ENCODE data around the gene TNFAIP2.

Gene TNFAIP2

GRCh38 chr14:103089386-103090335, 33.6 kb upstream of the TNFAIP2 start:
- no peak overlapping the region for H3K4me3 ChIP-seq (ENCODE audit: low read depth, low read length)
- DNase-seq (ENCODE audit: low read depth, low spot score), result no peak
- in situ Hi-C loops (cut with HindIII; ENCODE audit: low sequenced_read_pairs), result no loop called here
- TF ChIP-seq CTCF (IDR thresholded peaks at IDR 0.05; ENCODE audit: low read depth, low read length), result no peak

- in situ Hi-C loops (cut with HindIII; ENCODE audit: low sequenced_read_pairs), result no loop called here
- no peak overlapping the region for H3K4me3 ChIP-seq (ENCODE audit: low read depth, low read length)
These were observed 32.7 kb upstream of the TNFAIP2 start for GRCh38 chr14:103090481-103091020.

GRCh38 chr14:103091041-103091882, 32.0 kb upstream of the TNFAIP2 start:
- DNase-seq (ENCODE audit: low read depth, low spot score), result no peak
- peak; percentile 44 for TF ChIP-seq CTCF (IDR thresholded peaks at IDR 0.05; ENCODE audit: low read depth, low read length)
- peak overlapping the region; percentile 15 for H3K4me3 ChIP-seq (ENCODE audit: low read depth, low read length)
- in situ Hi-C loops (cut with HindIII; ENCODE audit: low sequenced_read_pairs), result no loop called here

More at GRCh38 chr14:103090481-103091020, 32.7 kb upstream of the TNFAIP2 start:
- no peak for TF ChIP-seq CTCF (IDR thresholded peaks at IDR 0.05; ENCODE audit: low read depth, low read length)
- DNase-seq (ENCODE audit: low read depth, low spot score), result no peak

GRCh38 chr14:103091883-103092222, 31.4 kb upstream of the TNFAIP2 start:
- H3K4me3 ChIP-seq (ENCODE audit: low read depth, low read length), result no peak overlapping the region
- DNase-seq (ENCODE audit: low read depth, low spot score), result no peak
- no peak for TF ChIP-seq CTCF (IDR thresholded peaks at IDR 0.05; ENCODE audit: low read depth, low read length)
- in situ Hi-C loops (cut with HindIII; ENCODE audit: low sequenced_read_pairs), result no loop called here

- H3K4me3 ChIP-seq (ENCODE audit: low read depth, low read length), result no peak overlapping the region
- in situ Hi-C loops (cut with HindIII; ENCODE audit: low sequenced_read_pairs), result no loop called here
- no peak for DNase-seq (ENCODE audit: low read depth, low spot score)
- no peak for TF ChIP-seq CTCF (IDR thresholded peaks at IDR 0.05; ENCODE audit: low read depth, low read length)
These were observed 29.3 kb upstream of the TNFAIP2 start for GRCh38 chr14:103093856-103094405.
